Neutrophil (primary cell): ENCODE results near the gene ZNF292.

Source experiments
- H3K27ac ChIP-seq: fragments of 200-600 bp; sonication (generic); 2 replicates; pipeline ENCODE4 v1.5.1; 2016; ENCODE audit warnings: mild to moderate bottlenecking, moderate library complexity
- H3K27me3 ChIP-seq: fragments of 200-600 bp; sonication (generic); 2 replicates; pipeline ENCODE4 v1.6.0; 2016; ENCODE audit warnings: mild to moderate bottlenecking
- H3K36me3 ChIP-seq: fragments of 200-600 bp; sonication (generic); 2 replicates; pipeline ENCODE4 v1.5.1; 2017
- H3K4me1 ChIP-seq, 2 experiments: fragments of 200-600 bp in 1 of 2; sonication (generic) in 1 of 2; 1 replicate in 1 of 2; 2 replicates in 1 of 2; pipeline versions ENCODE4 v1.5.1 to v1.6.1; 2013 to 2016; ENCODE audit warnings: low read depth in 1 of 2, low read length in 1 of 2, mild to moderate bottlenecking in 1 of 2, moderate library complexity in 1 of 2; ENCODE audit not compliant: control insufficient read depth in 1 of 2, insufficient read depth in 1 of 2
- H3K4me3 ChIP-seq, 2 experiments: fragments of 200-600 bp in 1 of 2; sonication (generic) in 1 of 2; 1 replicate in 1 of 2; 2 replicates in 1 of 2; pipeline ENCODE4 v1.5.1; 2013 to 2016; ENCODE audit warnings: low read depth in 1 of 2, low read length in 1 of 2, mild to moderate bottlenecking in 1 of 2, moderate library complexity in 1 of 2
- H3K9me3 ChIP-seq: fragments of 200-600 bp; sonication (generic); 2 replicates; pipeline ENCODE4 v1.5.1; 2016
- CTCF ChIP-seq: fragments of 200-600 bp; sonication (generic); IDR thresholded peaks from 2 replicates; pipeline ENCODE4 v1.5.1; 2016; ENCODE audit warnings: antibody characterized with exemption

ZNF292 gene

GRCh38 chr6:87243812-87244211 lies 88.4 kb downstream of the ZNF292 start:
- H3K4me3 ChIP-seq, result no peak overlapping the region
- H3K27ac ChIP-seq, result no peak overlapping the region
- H3K4me1 ChIP-seq, result no peaks in the 10 kb centered on the region
- no peaks in the 10 kb centered on the region for H3K9me3 ChIP-seq
- no peak for TF ChIP-seq CTCF
- peaks cover 72% of the 10 kb centered on the region for H3K36me3 ChIP-seq
- no peaks in the 10 kb centered on the region for H3K27me3 ChIP-seq

- Histone ChIP-seq H3K4me1 (no peaks in the 10 kb centered on the region), H3K36me3 (peaks cover 73% of the 10 kb centered on the region), H3K4me3 (no peak overlapping the region)
Observed at GRCh38 chr6:87244380-87244779, 89.0 kb downstream of the ZNF292 start.

GRCh38 chr6:87250019-87250418 lies 94.7 kb downstream of the ZNF292 start:
- peaks cover 45% of the 10 kb centered on the region for H3K36me3 ChIP-seq
- H3K4me1 ChIP-seq, result no peaks in the 10 kb centered on the region
- H3K9me3 ChIP-seq, result no peaks in the 10 kb centered on the region
- TF ChIP-seq CTCF, result no peak
- no peak overlapping the region for H3K4me3 ChIP-seq
- H3K27ac ChIP-seq, result no peak overlapping the region
- H3K27me3 ChIP-seq, result no peaks in the 10 kb centered on the region

More at GRCh38 chr6:87244380-87244779, 89.0 kb downstream of the ZNF292 start:
- TF ChIP-seq CTCF, result no peak
- H3K27ac ChIP-seq, result no peak overlapping the region
- no peaks in the 10 kb centered on the region for H3K27me3 ChIP-seq
- H3K9me3 ChIP-seq, result no peaks in the 10 kb centered on the region

GRCh38 chr6:87251225-87251624 lies 95.9 kb downstream of the ZNF292 start:
- Histone ChIP-seq H3K27ac (peak overlapping the region; percentile 41), H3K9me3 (no peaks in the 10 kb centered on the region), H3K36me3 (peaks cover 49% of the 10 kb centered on the region), H3K27me3 (no peaks in the 10 kb centered on the region), H3K4me1 (no peaks in the 10 kb centered on the region), H3K4me3 (no peak overlapping the region)
- TF ChIP-seq CTCF, result no peak

GRCh38 chr6:87251725-87252124 lies 96.4 kb downstream of the ZNF292 start:
- H3K9me3 ChIP-seq, result no peaks in the 10 kb centered on the region
- no peak overlapping the region for H3K4me3 ChIP-seq
- no peaks in the 10 kb centered on the region for H3K27me3 ChIP-seq
- H3K4me1 ChIP-seq, result no peaks in the 10 kb centered on the region
- no peak overlapping the region for H3K27ac ChIP-seq
- H3K36me3 ChIP-seq, result peaks cover 49% of the 10 kb centered on the region
- no peak for TF ChIP-seq CTCF

GRCh38 chr6:87257046-87257445 lies 101.7 kb downstream of the ZNF292 start:
- Histone ChIP-seq H3K4me1 (peaks cover 0 to 5% of the 10 kb centered on the region in 2 experiments), H3K27ac (no peak overlapping the region), H3K36me3 (peaks cover 44% of the 10 kb centered on the region), H3K4me3 (no peak overlapping the region), H3K9me3 (no peaks in the 10 kb centered on the region), H3K27me3 (no peaks in the 10 kb centered on the region)
- no peak for TF ChIP-seq CTCF
